H1 (cell line): ENCODE measurements around the gene POLG. TPM values are rescaled to one million over a fixed set of nuclear protein-coding genes. Genes with fewer than 3 reads are reported as not detected.

Experiments
- EZH2 ChIP-seq: fragments of 200-600 bp; sonication (generic); IDR thresholded peaks from 2 replicates; pipeline ENCODE4 v1.7.1; 2012; ENCODE audit warnings: low read depth, mild to moderate bottlenecking, moderate library complexity, low read length, inconsistent platforms; ENCODE audit not compliant: severe bottlenecking
- polyA plus RNA-seq, 7 experiments: library from polyadenylated mRNA; depleted of rRNA in 3 of 7; stranded (reverse) in 5 of 7; unstranded in 2 of 7; fragments of >200 nt in 5 of 7; fragments of 200-250 nt in 2 of 7; gene quantifications; 1 replicate in 5 of 7; 2 replicates in 1 of 7; 4 replicates in 1 of 7; pipeline versions ENCODE4 v1.2.1 to v1.2.3, GENCODE V29; 2011 to 2013; ENCODE audit warnings: missing spikeins in 2 of 7, mixed read lengths in 2 of 7
- total RNA-seq: library from RNA; stranded (reverse); fragmentation: NEBNext Ultra II Directional; extraction: Animal tissue kit (Norgen Biotek cat#: 25700); gene quantifications from 2 replicates; pipeline ENCODE4 v1.2.1, GENCODE V29; 2021
- TF ChIP-seq, protein P1 (sequence below): IDR thresholded peaks from 2 replicates; pipeline ENCODE4 v1.6.1; 2011; ENCODE audit warnings: low read length, improper control_type of control experiment

Gene POLG
- total and polyA plus RNA-seq, 2 of the 8 experiments (the other 6 are each of a cell fraction or from before 2014, with no cell fraction given) = 14.8 to 52.3 TPM

DNA sequence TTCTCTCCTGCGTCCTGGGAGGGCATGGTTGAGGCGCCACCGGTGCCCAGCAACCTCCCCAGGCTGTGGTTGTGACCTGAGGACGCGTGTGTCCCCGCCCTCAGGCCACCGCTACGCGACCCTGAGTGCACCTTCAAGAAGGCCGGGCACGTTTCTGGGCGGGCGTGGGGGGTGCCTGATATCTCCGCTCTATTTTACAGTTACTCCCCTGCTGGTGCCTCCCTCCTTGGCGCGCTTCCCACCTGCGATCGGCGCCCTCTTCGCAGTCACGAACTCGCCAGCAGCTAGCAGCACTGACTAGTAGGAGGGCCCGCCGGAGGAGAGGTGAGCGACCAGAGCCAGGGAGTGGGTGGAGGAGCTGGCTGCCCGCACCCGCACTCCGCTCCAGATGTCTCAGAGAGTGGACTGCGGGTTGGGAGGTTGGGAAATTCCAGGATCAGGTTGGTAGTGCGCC, 43.2 kb upstream of the POLG start (continued):
- TF ChIP-seq, protein P1, sequence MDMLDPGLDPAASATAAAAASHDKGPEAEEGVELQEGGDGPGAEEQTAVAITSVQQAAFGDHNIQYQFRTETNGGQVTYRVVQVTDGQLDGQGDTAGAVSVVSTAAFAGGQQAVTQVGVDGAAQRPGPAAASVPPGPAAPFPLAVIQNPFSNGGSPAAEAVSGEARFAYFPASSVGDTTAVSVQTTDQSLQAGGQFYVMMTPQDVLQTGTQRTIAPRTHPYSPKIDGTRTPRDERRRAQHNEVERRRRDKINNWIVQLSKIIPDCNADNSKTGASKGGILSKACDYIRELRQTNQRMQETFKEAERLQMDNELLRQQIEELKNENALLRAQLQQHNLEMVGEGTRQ = no peak
- no peak for TF ChIP-seq EZH2
